NK-92 treated with Interleukin-12 subunit alpha and Interleukin-12 subunit beta, amount 100 ng/mL, for 24 hours (cell line): ENCODE measurements around the gene SH2D3A.

Experiments
- DNase-seq: peaks from one replicate; lab custom pipeline; 2025; lab: John Stamatoyannopoulos, UW

Gene SH2D3A

DNA sequence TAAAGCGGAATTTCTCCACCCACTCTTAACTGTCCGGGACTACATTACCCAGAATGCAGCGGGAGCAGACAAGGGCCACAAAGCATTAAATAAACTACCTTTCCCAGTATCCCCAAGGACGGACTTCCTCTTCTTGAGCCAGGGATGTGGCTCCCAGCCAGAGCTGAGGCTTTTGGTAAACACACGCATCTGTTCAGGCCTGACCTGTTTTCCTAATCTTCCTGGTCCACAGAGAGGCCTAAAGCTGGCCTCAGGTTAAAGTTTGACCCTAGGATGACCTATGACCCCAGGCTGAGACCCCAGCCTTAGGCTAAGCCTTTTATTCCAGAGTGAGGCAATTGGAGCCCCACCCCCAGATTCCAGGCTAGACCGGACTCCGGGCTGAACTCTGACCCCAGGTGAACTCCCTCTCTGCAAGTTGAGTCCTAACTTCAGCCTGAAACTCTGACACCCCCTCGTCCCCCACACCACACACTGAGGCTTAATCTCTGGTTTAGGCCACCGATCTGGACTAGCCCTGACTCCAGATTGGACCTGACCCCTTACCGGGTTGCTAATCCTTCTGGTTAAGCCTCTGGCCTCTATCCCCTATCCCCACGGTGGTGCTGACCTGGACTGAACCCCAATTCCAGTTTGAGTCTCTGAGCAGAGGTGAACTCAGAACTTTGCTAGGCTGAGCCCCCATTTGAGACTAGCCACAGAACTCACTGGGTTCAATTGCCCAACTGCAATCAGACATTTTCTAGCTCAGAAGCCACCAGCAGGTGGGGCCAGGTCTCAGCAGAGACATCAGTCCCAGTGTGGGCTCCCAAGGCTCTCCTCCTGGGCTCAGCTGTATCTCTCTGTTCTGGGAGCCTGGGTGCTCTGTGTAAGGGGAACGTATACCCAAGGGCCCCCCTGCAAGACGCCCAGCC, 29.1 kb downstream of the SH2D3A start:
- peak; percentile 74 for DNase-seq

GRCh38 chr19:6737284-6737872, 29.9 kb downstream of the SH2D3A start, which contains the start of gene GPR108:
TSS of gene GPR108 (minus strand) at chr19:6737580. CDS start at chr19:6737576, 4 bp downstream.
- DNase-seq = peak; percentile 100

DNA sequence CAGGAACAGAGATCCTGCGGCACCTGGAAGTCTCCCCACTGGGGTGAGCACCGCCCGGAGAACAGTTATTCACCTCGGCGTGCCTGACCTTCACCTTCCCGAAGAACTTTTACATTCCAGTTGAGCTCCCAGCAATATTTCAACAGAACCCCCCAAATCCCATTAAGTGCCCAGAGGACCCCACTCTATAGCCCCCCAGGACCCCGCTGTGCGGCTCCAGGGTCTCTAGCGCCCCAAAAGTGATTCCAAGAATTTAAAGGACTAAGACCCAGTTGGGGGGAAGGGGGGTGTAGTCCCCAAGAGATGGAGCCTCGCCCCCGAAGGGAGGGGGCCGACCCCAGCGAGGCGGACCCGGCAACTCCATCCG, 30.3 kb downstream of the SH2D3A start:
- DNase-seq = peak; percentile 64

GRCh38 chr19:6736169-6736916, 30.9 kb downstream of the SH2D3A start:
- peak; percentile 77 for DNase-seq

- no peak for DNase-seq
These were observed 31.9 kb downstream of the SH2D3A start for GRCh38 chr19:6735181-6735911.

DNA sequence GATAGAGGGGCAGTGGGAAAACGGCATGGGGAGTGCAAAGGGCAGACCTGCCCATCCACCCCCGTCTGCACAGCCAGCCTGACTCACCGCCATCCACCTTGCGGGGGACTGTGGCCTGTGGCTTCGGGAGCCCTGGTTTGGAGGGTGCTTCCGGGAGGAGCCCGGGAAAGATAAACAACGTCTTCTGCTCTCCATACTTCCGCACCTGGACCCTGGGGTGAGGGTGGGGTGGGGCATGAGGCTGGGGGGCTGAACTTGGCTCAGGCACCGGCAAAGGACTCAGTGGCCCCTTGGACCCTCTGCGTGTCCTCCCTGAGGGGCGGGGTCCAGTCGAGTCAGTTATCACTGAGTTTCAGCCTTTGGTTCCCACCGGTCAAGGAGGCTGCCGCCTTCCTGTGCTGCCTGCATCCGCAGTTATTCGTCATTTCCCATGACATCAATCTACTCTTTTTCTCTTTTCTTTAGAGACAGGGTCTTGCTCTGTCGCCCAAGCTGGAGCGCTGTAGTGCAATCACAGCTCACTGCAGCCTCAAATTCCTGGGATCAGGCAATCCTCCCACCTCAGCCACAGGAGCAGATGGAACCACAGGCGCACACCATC, 33.0 kb downstream of the SH2D3A start:
- no peak for DNase-seq

DNA sequence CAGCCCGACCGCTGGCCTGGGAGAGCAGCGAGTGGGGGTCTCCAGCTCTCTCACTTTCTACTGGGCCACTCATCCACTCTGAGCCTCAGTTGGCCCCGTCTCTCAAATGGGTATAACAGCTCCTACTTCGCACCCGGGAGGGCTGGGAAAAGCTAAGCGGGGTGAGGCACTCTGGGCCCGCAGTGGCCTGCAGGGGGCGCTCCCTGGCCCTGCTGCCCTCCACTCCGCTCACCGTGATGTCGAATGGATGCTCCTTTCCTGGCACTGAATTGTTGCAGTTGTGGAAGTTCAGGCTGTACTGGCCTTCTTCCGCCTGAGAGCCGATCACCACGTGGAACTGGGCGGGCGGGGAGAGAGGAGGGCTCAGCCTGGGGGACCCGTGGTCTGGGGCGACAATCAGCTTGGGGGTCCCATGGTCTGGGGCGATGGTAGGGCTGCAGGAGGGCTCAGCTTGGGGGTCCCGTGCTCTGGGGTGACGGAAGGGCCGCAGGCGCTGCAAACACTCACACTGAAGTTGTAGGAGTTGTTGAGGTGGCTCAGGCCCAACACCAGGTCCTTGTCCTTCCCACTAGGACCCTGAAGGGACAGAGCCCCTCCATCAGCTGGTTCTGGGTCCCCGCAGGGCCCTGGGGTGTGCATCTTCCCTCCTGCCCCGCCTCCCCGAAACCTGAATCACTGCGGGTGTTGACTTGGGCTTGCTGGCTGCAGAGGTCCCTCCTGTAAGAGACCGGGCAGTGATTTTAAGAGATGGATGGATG, 33.7 kb downstream of the SH2D3A start:
- no peak for DNase-seq

DNA sequence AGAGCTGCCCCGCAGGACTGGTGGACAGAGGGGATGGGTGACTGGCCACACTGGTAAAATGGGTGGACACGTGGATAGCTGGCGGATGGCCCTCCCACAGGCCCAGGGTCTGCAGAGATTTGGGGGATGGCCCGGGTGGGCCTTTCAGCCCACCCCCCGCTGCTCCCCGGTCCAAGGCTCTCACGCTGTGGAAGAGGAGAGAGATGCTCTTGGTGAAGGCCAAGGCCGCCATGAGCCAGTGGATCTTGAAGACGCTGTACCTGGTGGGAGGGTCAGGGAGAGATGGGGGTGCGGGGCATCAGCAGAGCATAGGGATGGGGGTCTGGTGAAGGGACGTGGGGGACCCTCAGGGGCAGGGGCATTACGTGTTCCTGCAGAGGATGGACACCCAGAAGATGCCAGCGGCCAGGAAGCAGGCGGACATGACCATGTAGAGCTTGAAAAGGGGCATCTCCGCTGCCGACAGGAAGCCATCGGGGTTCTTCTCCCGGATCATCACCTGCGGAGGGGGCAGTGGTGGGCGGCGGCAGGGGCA, 34.4 kb downstream of the SH2D3A start:
- DNase-seq = no peak

- DNase-seq = no peak
These were observed 35.4 kb downstream of the SH2D3A start for GRCh38 chr19:6731822-6732221.

GRCh38 chr19:6730941-6731670, 36.1 kb downstream of the SH2D3A start:
- DNase-seq = no peak

DNA sequence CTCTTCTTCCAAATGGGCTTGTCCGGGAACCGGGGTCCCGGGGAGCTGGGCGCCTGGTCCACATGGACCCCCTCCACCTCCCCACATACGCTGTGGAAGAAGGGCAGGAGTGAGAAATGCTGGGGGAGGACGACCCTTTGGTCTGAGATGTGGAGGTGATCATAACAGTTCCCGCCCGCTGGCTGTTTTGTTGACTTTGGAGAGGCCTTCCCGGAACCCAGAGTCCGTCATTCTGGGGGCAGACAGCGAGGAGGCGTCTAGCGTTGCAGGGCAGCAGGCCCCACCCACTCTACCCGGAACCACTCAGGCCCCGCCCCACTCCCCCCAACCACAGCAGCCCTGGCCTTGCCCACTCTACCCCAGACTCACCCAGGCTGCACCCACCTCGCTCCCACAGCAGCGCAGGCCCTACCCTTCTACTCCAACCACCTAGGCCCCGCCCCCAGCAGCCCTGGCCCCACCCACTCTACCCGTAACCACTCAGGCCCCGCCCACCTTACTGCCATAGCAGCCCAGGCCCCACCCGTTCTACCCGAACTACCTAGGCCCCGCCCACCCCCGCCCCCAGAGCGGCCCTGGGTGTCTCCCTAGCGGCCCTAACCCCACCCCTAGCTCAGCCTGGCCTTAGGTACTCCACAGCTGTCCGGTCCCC, 37.0 kb downstream of the SH2D3A start:
- no peak for DNase-seq

DNA sequence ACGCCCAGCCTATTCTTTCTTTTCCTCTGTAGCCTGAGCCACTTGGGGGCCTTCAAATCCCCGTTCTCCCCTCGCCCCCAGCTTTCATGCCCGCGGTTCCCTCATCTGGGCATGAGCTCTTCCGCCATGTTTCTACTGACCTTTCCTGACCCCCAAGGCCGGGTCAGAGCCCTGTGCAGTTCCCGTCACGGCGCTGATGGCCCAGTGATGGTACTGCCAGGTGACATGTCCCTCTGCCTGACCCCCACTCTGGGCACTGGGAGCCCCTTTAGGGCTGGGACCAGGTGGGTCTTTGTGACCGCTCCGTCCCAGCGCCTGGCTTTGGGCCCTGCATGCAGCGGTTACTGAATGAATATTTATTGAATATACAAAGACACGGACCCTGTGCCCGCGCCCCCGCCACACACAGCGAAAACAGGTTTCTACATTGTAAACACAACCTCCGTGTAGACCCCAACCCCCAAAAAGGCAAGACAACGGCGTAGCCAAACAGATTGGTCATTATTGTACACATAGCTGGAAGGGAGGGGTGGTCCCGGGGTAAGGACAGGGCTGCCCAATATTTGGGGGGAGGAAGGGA, 37.6 kb downstream of the SH2D3A start:
- no peak for DNase-seq

DNA sequence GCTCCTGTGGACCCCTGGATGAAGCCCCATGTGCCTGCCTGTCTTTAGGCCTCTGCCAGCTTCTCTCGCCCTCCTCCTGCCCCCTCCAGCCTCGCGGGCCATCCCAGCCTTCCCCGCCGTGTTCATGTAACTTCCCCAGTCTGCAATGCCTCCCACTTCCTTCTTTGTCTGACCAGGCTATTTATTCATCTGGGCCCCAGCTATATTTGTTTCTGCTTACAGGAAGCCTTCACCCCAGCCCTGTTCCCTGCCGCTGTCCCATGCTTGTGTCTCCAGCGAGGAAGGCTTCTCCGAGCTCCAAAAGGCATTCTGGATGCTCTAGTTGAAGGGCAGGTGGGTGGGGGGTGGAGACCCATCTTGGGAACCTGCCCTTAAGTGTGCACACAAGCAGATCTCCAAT, 38.9 kb downstream of the SH2D3A start:
- DNase-seq = no peak

DNA sequence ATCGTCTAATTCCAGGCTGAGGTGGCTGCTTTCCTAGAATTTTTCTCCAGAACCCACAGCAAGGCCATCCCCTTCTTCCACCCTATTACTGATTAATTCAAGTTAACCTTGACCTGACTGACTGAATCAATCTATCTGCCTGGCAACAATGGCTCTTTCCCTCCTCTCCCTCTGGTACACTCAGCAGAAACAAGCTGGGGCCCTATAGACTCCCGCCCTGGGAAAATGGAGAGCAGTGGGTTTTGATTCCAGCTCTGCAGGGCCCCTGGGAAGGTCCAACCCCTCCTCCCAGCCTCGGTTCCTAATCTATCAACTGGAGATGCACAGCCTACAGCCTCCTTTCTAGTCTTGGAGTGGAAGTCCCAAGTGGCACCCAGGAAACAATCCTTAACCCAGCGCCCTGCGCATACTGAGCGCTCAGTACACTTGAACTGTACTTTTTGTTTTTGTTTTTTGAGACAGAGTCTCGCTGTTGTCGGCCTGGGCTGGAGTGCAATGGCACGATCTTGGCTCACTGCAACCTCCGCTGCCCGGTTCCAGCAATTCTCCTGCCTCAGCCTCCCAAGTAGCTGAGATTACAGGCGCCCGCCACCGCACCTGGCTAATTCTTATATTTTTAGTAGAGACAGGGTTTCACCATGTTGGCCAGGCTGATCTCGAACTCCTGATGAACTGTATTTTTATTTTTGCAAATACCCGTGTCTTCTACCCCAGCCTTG, 41.6 kb downstream of the SH2D3A start:
- no peak for DNase-seq

DNA sequence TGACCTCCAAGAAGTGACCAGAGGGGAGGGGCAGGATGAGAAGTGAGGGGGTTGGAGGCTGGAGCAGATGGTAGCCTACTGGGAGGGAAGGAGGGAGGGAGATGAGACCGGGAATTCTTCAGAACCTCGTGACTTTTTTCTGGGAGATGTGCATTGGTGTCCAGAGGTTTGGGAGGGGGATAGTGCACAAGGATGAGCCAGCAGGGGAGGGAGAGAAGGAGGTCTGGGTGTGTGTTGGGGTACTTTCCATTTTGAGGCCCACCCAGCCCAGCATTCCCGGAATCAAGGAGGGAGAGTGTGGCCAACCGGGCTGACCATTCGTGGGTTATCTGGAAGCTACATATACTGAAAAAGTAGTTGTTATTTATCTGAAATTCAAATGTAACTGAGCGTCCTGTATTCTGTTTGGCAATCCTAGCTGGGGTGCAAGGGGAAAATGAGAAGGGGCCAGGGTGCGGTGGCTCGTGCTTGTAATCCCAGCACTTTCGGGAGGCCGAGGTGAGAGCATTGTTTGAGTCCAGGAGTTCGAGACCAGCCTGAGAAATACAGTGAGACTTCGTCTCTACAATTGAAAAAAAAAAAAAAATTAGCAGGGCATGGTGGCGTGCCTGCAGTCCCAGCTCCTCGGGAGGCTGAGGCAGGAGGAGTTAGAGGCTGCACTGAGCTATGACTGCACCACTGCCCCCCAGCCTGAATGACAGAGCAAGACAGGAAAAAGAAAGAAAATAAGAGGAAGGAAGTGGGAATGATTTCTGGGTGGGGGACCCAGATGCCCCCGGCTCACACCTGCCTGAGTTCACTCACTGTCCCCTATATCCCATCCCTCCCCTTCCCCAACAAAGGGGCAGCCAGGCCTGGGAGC, 42.4 kb downstream of the SH2D3A start:
- DNase-seq = no peak

DNA sequence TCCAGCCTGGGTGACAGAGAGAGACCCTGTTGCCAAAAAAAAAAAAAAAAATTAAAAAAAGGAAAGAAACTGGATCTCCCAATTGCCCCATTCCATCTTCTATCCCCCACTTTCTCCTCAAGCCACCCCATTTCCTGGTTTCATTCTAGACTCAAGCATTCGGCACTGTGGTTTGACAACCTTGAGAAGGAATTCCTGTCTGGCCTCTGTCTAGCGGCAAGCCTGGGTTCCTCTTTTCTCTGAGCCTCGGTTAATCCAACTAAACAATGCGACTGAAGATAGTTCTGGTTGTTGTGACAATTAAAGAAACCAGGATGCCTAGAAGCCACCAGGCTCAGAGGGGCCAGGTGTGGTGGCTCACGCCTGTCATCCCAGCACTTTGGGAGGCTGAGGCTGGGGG, 43.5 kb downstream of the SH2D3A start:
- no peak for DNase-seq

GRCh38 chr19:6723108-6723618, 44.1 kb downstream of the SH2D3A start:
- DNase-seq = no peak
